Measurements from ENCODE around the gene NT5DC3.

Gene NT5DC3

DNA sequence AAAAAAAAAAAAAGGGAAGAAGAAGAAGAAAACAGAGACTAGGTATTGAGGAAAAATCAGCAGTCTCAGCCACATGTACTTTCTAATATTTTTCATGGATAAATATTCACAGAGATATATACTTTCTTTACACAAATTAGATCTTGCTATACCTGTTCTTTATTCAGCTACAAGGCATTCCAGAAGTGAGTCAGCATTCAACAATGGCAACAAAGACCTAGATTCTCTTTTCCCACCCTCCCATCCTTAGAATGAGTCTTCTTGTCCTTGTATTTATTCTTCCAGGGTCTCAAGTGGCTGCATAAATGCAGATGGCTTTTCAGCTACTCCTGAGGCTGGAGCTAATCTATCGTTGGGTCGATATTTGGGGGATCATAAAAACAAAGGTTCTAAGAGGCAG is 93.0 kb downstream of the NT5DC3 start:
- TF ChIP-seq SUZ12 (IDR thresholded peaks at IDR 0.05) (no peak), HDGF (IDR thresholded peaks at IDR 0.05; ENCODE audit: borderline replicate concordance) (no peak), NFRKB (IDR thresholded peaks at IDR 0.05) (no peak), FOXK2 (IDR thresholded peaks at IDR 0.05) (no peak), ZNF384 (IDR thresholded peaks at IDR 0.05) (no peak), LEF1 (IDR thresholded peaks at IDR 0.05; ENCODE audit: borderline replicate concordance) (no peak), FOXA1 (IDR thresholded peaks at IDR 0.05) (no peak), ARNT (IDR thresholded peaks at IDR 0.05) (no peak), SP1 (IDR thresholded peaks at IDR 0.05) (no peak), BHLHE40 (IDR thresholded peaks at IDR 0.05; ENCODE audit: borderline replicate concordance) (no peak)
- DNase-seq (ENCODE audit: extremely low spot score), result no peak
- ChIA-PET CTCF (interaction anchor here (0.7 kb wide), 1 partner anchor 634 kb away, joined by 4 read pairs; no protein-coding TSS in a partner anchor), POLR2A (no interaction called here)

- no peak for TF ChIP-seq HDGF (IDR thresholded peaks at IDR 0.05; ENCODE audit: borderline replicate concordance)
- no peak for TF ChIP-seq SP1 (IDR thresholded peaks at IDR 0.05)
- TF ChIP-seq CTBP1 (IDR thresholded peaks at IDR 0.05; ENCODE audit: borderline replicate concordance), result no peak
- TF ChIP-seq SUZ12 (IDR thresholded peaks at IDR 0.05), result no peak
- TF ChIP-seq L3MBTL2 (conservative IDR thresholded peaks at IDR 0.05), result no peak
- no peak for TF ChIP-seq FOXA1 (IDR thresholded peaks at IDR 0.05)
- no peak for TF ChIP-seq FOXK2 (IDR thresholded peaks at IDR 0.05)
- no peak for TF ChIP-seq ELF4 (IDR thresholded peaks at IDR 0.05)
- TF ChIP-seq TARDBP (IDR thresholded peaks at IDR 0.05), result no peak
- TF ChIP-seq NFRKB (IDR thresholded peaks at IDR 0.05), result no peak
- no peak for TF ChIP-seq ARNT (IDR thresholded peaks at IDR 0.05)
- peak; percentile 28 for DNase-seq (ENCODE audit: extremely low spot score)
- POLR2A ChIA-PET, result no interaction called here
- CTCF ChIA-PET, result no interaction called here
These were observed 95.1 kb downstream of the NT5DC3 start for GRCh38 chr12:103745962-103746361.

- POLR2A ChIA-PET, result no interaction called here
- TF ChIP-seq SP1 (IDR thresholded peaks at IDR 0.05), result no peak
- TF ChIP-seq PKNOX1 (IDR thresholded peaks at IDR 0.05), result no peak
- TF ChIP-seq CTBP1 (IDR thresholded peaks at IDR 0.05; ENCODE audit: borderline replicate concordance), result no peak
- TF ChIP-seq FOXA1 (IDR thresholded peaks at IDR 0.05), result no peak
- TF ChIP-seq FOXK2 (IDR thresholded peaks at IDR 0.05), result no peak
- no peak for TF ChIP-seq ZNF384 (IDR thresholded peaks at IDR 0.05)
- TF ChIP-seq HDGF (IDR thresholded peaks at IDR 0.05; ENCODE audit: borderline replicate concordance), result no peak
- TF ChIP-seq TARDBP (IDR thresholded peaks at IDR 0.05), result no peak
- no peak for TF ChIP-seq ARNT (IDR thresholded peaks at IDR 0.05)
- TF ChIP-seq LEF1 (IDR thresholded peaks at IDR 0.05; ENCODE audit: borderline replicate concordance), result no peak
- no peak for TF ChIP-seq FOXM1 (IDR thresholded peaks at IDR 0.05; ENCODE audit: borderline replicate concordance)
- no peak for TF ChIP-seq SUZ12 (IDR thresholded peaks at IDR 0.05)
- TF ChIP-seq NFRKB (IDR thresholded peaks at IDR 0.05), result no peak
- TF ChIP-seq ELF4 (IDR thresholded peaks at IDR 0.05), result no peak
- TF ChIP-seq BHLHE40 (IDR thresholded peaks at IDR 0.05; ENCODE audit: borderline replicate concordance), result no peak
- no peak for DNase-seq (ENCODE audit: extremely low spot score)
- CTCF ChIA-PET, result no interaction called here
These were observed 97.2 kb downstream of the NT5DC3 start for GRCh38 chr12:103743788-103744187.

DNA sequence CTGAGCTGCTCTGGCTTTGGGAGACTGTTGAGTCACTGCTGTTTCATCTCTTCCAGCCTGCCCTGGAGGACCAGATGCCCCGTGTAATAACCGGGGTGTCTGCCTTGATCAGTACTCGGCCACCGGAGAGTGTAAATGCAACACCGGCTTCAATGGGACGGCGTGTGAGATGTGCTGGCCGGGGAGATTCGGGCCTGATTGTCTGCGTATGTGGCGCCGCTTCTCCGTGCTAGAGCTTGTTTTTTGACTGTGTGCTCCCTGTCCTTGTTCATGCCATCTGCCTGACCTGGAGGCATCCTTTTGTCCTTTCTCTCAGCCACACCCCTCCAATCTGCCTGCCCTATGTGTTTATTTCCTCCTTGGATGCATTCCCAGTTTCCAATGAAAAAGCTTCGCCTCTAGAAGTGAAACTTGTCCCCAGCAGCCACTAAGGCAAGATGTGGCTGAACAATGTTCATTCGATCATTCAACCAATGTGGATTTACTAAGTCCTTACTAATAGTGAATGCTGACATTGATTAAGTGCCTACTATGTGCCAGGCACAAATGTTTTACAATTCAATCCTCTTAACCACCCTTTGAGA is 98.6 kb downstream of the NT5DC3 start:
- ChIA-PET POLR2A (no interaction called here), CTCF (interaction anchor here (0.6 to 1.1 kb wide), 2 partner anchors 9 to 278 kb away, joined by 3 read pairs; no protein-coding TSS in a partner anchor)
- DNase-seq (ENCODE audit: extremely low spot score), result no peak
- TF ChIP-seq ARNT (IDR thresholded peaks at IDR 0.05) (no peak), FOXK2 (IDR thresholded peaks at IDR 0.05) (no peak), BHLHE40 (IDR thresholded peaks at IDR 0.05; ENCODE audit: borderline replicate concordance) (no peak), TARDBP (IDR thresholded peaks at IDR 0.05) (no peak)

GRCh38 chr12:103737881-103738280 is 103.2 kb downstream of the NT5DC3 start:
- DNase-seq (ENCODE audit: extremely low spot score), result no peak
- TF ChIP-seq FOXM1 (IDR thresholded peaks at IDR 0.05; ENCODE audit: borderline replicate concordance) (no peak), PKNOX1 (IDR thresholded peaks at IDR 0.05) (no peak), ELF4 (IDR thresholded peaks at IDR 0.05) (no peak), FOXA1 (IDR thresholded peaks at IDR 0.05) (no peak), NFRKB (IDR thresholded peaks at IDR 0.05) (no peak), SUZ12 (IDR thresholded peaks at IDR 0.05) (no peak), ARNT (IDR thresholded peaks at IDR 0.05) (no peak), ZNF384 (IDR thresholded peaks at IDR 0.05) (no peak), SP1 (IDR thresholded peaks at IDR 0.05) (no peak), L3MBTL2 (conservative IDR thresholded peaks at IDR 0.05) (no peak), LEF1 (IDR thresholded peaks at IDR 0.05; ENCODE audit: borderline replicate concordance) (no peak), HDGF (IDR thresholded peaks at IDR 0.05; ENCODE audit: borderline replicate concordance) (no peak), FOXK2 (IDR thresholded peaks at IDR 0.05) (no peak), CTBP1 (IDR thresholded peaks at IDR 0.05; ENCODE audit: borderline replicate concordance) (no peak), BHLHE40 (IDR thresholded peaks at IDR 0.05; ENCODE audit: borderline replicate concordance) (no peak), TARDBP (IDR thresholded peaks at IDR 0.05) (no peak)
- ChIA-PET POLR2A (no interaction called here), CTCF (no interaction called here)

DNA sequence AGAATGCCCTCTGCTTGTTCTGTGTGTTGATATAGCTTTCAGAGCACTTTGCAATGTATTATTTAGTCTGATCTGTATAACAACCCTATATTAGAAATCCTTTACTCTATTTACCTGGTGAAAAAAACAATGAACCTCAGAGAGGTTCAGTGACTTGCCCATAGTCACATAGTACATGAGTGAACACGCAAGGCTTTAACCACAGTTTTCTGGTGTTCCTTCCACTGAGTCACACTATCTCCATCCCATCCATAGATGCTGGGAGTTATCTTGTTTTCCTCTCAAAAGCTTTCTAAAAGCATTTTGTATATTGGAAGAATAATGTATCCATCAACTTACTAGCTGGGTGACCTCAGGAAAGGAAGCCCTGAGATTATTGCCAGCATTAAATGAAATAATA is 104.5 kb downstream of the NT5DC3 start:
- POLR2A ChIA-PET, result no interaction called here
- TF ChIP-seq FOXM1 (IDR thresholded peaks at IDR 0.05; ENCODE audit: borderline replicate concordance), result no peak
- no peak for TF ChIP-seq ARNT (IDR thresholded peaks at IDR 0.05)
- TF ChIP-seq NFRKB (IDR thresholded peaks at IDR 0.05), result no peak
- no peak for TF ChIP-seq TARDBP (IDR thresholded peaks at IDR 0.05)
- no peak for TF ChIP-seq HDGF (IDR thresholded peaks at IDR 0.05; ENCODE audit: borderline replicate concordance)
- no peak for TF ChIP-seq FOXA1 (IDR thresholded peaks at IDR 0.05)
- TF ChIP-seq SUZ12 (IDR thresholded peaks at IDR 0.05), result no peak
- no peak for TF ChIP-seq ZNF384 (IDR thresholded peaks at IDR 0.05)
- TF ChIP-seq FOXK2 (IDR thresholded peaks at IDR 0.05), result no peak
- no peak for TF ChIP-seq L3MBTL2 (conservative IDR thresholded peaks at IDR 0.05)
- no peak for TF ChIP-seq LEF1 (IDR thresholded peaks at IDR 0.05; ENCODE audit: borderline replicate concordance)
- no peak for TF ChIP-seq SP1 (IDR thresholded peaks at IDR 0.05)
- TF ChIP-seq CTBP1 (IDR thresholded peaks at IDR 0.05; ENCODE audit: borderline replicate concordance), result no peak
- DNase-seq (ENCODE audit: extremely low spot score), result no peak
- CTCF ChIA-PET, result no interaction called here

All from HEK293T (cell line).